ENCODE data around the gene PTPN21. TPM values are rescaled to one million over a fixed set of nuclear protein-coding genes. Genes with fewer than 3 reads are reported as not detected.
"Not testable (repeated sequence)": the region's sequence is repeated elsewhere in the genome, so short reads cannot be mapped to it uniquely, and the experiment has no call there.

The PTPN21 gene
- total and polyA plus RNA-seq, 10 donors: 0.85 to 10.9 (median 5.7) TPM

DNA sequence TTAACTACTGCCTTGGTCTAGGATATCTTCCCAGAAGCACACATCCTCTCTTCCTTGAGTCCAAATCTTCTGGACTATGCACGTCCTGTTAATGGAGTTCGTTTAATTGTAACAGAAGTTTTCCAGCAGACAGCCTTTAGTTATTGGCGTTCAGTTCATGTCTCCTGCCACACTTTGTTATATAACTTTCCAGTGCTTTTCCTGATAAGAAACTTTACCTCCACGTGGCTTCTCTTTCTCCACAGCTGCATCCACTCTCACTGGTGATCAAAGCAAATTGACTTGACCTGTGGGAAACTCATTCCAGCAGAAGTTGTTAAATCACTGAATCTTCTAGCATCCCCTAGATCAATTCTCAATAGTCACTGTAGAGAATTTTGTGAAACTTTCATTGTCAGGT is 19.0 kb downstream of the PTPN21 start:
- WGBS, 5 donors: 61 to 72% (median 71%) methylated on average over 4 of the region's 4 CpGs
- H3K4me3 ChIP-seq: no peak overlapping the region
- TF ChIP-seq POLR2AphosphoS5 (IDR thresholded peaks at IDR 0.05) (no peak), POLR2A (IDR thresholded peaks at IDR 0.05) (no peak)
- TF ChIP-seq, protein P1, sequence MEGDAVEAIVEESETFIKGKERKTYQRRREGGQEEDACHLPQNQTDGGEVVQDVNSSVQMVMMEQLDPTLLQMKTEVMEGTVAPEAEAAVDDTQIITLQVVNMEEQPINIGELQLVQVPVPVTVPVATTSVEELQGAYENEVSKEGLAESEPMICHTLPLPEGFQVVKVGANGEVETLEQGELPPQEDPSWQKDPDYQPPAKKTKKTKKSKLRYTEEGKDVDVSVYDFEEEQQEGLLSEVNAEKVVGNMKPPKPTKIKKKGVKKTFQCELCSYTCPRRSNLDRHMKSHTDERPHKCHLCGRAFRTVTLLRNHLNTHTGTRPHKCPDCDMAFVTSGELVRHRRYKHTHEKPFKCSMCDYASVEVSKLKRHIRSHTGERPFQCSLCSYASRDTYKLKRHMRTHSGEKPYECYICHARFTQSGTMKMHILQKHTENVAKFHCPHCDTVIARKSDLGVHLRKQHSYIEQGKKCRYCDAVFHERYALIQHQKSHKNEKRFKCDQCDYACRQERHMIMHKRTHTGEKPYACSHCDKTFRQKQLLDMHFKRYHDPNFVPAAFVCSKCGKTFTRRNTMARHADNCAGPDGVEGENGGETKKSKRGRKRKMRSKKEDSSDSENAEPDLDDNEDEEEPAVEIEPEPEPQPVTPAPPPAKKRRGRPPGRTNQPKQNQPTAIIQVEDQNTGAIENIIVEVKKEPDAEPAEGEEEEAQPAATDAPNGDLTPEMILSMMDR (IDR thresholded peaks at IDR 0.05 in 8 of 11, conservative IDR thresholded peaks at IDR 0.05 in 3 of 11): no peak

DNA sequence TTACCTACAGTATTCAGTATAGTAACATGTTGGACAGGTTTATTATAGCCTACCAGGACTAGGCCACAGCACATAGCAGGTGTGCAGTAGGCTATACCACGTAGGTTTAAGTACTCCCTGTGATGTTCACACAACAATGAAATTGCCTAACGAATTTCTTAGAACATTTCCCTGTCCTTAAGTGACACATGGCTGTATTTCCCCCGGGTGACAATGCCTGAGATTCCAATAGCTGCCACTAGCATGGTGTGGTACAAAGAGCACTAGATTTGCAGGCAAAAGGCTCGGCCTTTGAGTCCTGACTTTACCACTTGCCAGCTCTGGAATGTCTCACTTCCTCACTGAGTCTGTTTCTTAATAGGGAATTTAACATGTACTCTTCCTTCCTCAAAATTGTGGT is 19.7 kb downstream of the PTPN21 start:
- intact Hi-C loops (cut with DNase I; ENCODE audit: low total_unique reads): no loop called here
- Histone ChIP-seq H3K27ac (no peak overlapping the region), H3K27me3 (replicated peaks in 1 of 7) (no peaks in the 10 kb centered on the region), H3K4me3 (no peak overlapping the region), H3K36me3 (peaks cover 0 to 4% (median 0%) of the 10 kb centered on the region in 6 donors), H3K9me3 (peaks cover 0 to 6% (median 3%) of the 10 kb centered on the region in 8 donors), H3K4me1 (peaks cover 0 to 6% (median 0%) of the 10 kb centered on the region in 6 donors)
- TF ChIP-seq POLR2AphosphoS5 (IDR thresholded peaks at IDR 0.05) (no peak), POLR2A (IDR thresholded peaks at IDR 0.05) (no peak)
- TF ChIP-seq, protein P1 (IDR thresholded peaks at IDR 0.05 in 8 of 11, conservative IDR thresholded peaks at IDR 0.05 in 3 of 11): no peak
- WGBS, 5 donors: 36 to 58% (median 41%) methylated on average over 4 of the region's 4 CpGs
- DNase-seq: no peak

More for the DNA sequence above, 19.0 kb downstream of the PTPN21 start:
- H3K9me3 ChIP-seq: no peaks in the 10 kb centered on the region
- no peaks in the 10 kb centered on the region for H3K27me3 ChIP-seq (replicated peaks in 1 of 7)
- H3K27ac ChIP-seq: no peak overlapping the region
- intact Hi-C loops (cut with DNase I; ENCODE audit: low total_unique reads): no loop called here
- peaks cover 0 to 4% (median 0%) of the 10 kb centered on the region in 6 donors for H3K36me3 ChIP-seq
- DNase-seq: no peak
- H3K4me1 ChIP-seq: peaks cover 0 to 6% (median 0%) of the 10 kb centered on the region in 6 donors

DNA sequence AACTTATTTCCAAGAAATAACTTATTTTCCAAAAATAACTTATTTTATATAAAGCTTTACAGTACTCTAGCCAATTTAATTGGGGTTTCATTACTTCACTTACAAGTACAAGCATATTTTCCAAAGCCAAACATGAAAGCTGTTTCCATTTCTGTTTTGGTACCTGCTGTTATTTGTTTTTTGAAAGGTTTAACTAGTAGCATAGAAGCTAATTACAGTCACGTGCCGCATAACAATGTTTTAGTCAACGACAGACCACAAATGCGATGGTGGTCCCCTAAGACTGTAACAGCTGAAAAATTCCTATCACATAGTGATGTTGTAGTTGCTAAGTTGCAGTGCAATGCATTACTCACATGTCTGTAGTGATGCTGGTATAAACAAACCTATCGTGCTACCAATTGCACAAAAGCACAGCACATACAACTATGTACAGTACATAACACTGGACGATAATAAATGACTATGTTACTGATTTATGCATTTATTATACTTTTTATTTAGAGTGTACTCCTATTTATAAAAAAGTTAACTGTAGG is 21.7 kb downstream of the PTPN21 start:
- Histone ChIP-seq H3K27me3 (replicated peaks in 1 of 7) (no peaks in the 10 kb centered on the region), H3K4me1 (peaks cover 0 to 6% (median 0%) of the 10 kb centered on the region in 6 donors), H3K36me3 (peaks cover 0 to 4% (median 0%) of the 10 kb centered on the region in 6 donors), H3K27ac (no peak overlapping the region), H3K4me3 (no peak overlapping the region), H3K9me3 (peaks cover 0 to 20% (median 10%) of the 10 kb centered on the region in 8 donors)
- 88 to 97% (median 95%) methylated on average over 6 of the region's 6 CpGs for WGBS, 5 donors
- TF ChIP-seq, protein P1 (IDR thresholded peaks at IDR 0.05 in 8 of 11, conservative IDR thresholded peaks at IDR 0.05 in 3 of 11): no peak
- TF ChIP-seq POLR2A (IDR thresholded peaks at IDR 0.05): no peak
- TF ChIP-seq POLR2AphosphoS5 (IDR thresholded peaks at IDR 0.05): no peak
- no peak for DNase-seq
- intact Hi-C loops (cut with DNase I; ENCODE audit: low total_unique reads): no loop called here

DNA sequence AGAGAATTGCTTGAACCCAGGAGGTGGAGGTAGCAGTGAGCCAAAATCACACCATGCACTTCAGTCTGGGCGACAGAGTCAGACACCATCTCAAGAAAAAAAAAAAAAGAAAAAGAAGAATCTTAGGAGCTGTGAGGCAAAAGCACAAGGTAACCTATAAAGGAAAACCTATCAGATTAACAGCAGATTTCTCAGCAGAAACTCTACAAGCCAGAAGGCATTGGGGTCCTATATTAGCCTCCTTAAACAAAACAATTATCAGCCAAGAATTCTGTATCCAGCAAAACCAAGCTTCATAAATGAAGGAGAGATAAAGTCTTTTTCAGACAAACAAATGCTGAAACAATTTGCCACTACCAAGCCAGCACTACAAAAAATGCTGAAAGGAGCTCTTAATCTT is 24.9 kb downstream of the PTPN21 start:
- H3K27me3 ChIP-seq (replicated peaks in 1 of 7); intact Hi-C loops (cut with DNase I; ENCODE audit: low total_unique reads); H3K4me1 ChIP-seq; H3K36me3 ChIP-seq; H3K27ac ChIP-seq; H3K4me3 ChIP-seq; DNase-seq: not testable (repeated sequence)
- WGBS, 5 donors: 71 to 100% (median 100%) methylated on average over 1 of the region's 1 CpG
- H3K9me3 ChIP-seq: peaks cover 0 to 20% (median 10%) of the 10 kb centered on the region in 8 donors
